OCI-LY1 (cell line): ENCODE results near the gene SLC19A1.

ENCODE experiments used
- H2AFZ ChIP-seq: fragments of 200-600 bp; sonication (generic), shearing (Covaris generic); 2 replicates; pipeline ENCODE4 v1.6.0; 2014; ENCODE audit warnings: antibody characterized with exemption, mild to moderate bottlenecking, low read length
- H3F3A ChIP-seq: fragments of 200-600 bp; sonication (generic), shearing (Covaris generic); 2 replicates; pipeline ENCODE4 v1.6.0; 2014; ENCODE audit warnings: mild to moderate bottlenecking, antibody characterized with exemption, low read length, moderate library complexity; ENCODE audit not compliant: insufficient read depth
- H3K27ac ChIP-seq: fragments of 200-600 bp; sonication (generic); 2 replicates; pipeline ENCODE4 v1.5.1; 2014; ENCODE audit warnings: low read length, mixed run types, mild to moderate bottlenecking, low read depth; ENCODE audit not compliant: poor library complexity, severe bottlenecking
- H3K27me3 ChIP-seq: fragments of 200-600 bp; sonication (generic); 2 replicates; pipeline ENCODE4 v1.6.0; 2014; ENCODE audit warnings: antibody characterized with exemption, mild to moderate bottlenecking, low read length, moderate library complexity; ENCODE audit not compliant: insufficient read depth
- H3K36me3 ChIP-seq: fragments of 200-600 bp; sonication (generic); 2 replicates; pipeline ENCODE4 v1.6.1; 2014; ENCODE audit warnings: mild to moderate bottlenecking, antibody characterized with exemption, low read length, moderate library complexity, mixed read lengths; ENCODE audit not compliant: insufficient read depth
- H3K4me1 ChIP-seq: fragments of 200-600 bp; sonication (generic); 2 replicates; pipeline ENCODE4 v1.5.1; 2014; ENCODE audit warnings: mild to moderate bottlenecking, low read length, moderate library complexity; ENCODE audit not compliant: insufficient read depth, severe bottlenecking
- H3K4me2 ChIP-seq: fragments of 200-600 bp; sonication (generic), shearing (Covaris generic); 2 replicates; pipeline ENCODE4 v1.6.1; 2014; ENCODE audit warnings: low read length
- H3K4me3 ChIP-seq: fragments of 200-600 bp; sonication (generic); 2 replicates; pipeline ENCODE4 v1.5.1; 2014; ENCODE audit warnings: low read length, low read depth, mild to moderate bottlenecking, mixed read lengths; ENCODE audit not compliant: poor library complexity, severe bottlenecking
- H3K79me2 ChIP-seq: fragments of 200-600 bp; shearing (Covaris generic); 2 replicates; pipeline ENCODE4 v1.6.1; 2016; ENCODE audit warnings: mixed run types, low read length, mixed read lengths; ENCODE audit not compliant: insufficient read depth
- H3K9ac ChIP-seq: fragments of 200-600 bp; sonication (generic), shearing (Covaris generic); 2 replicates; pipeline ENCODE4 v1.6.1; 2014; ENCODE audit warnings: mild to moderate bottlenecking, low read length, mixed read lengths
- H3K9me2 ChIP-seq: fragments of 200-600 bp; sonication (generic), shearing (Covaris generic); 2 replicates; pipeline ENCODE4 v1.6.1; 2014; ENCODE audit warnings: low read depth, mild to moderate bottlenecking, low read length, mixed read lengths
- H3K9me3 ChIP-seq: fragments of 200-600 bp; shearing (Covaris generic); 2 replicates; pipeline ENCODE4 v1.6.1; 2014; ENCODE audit warnings: low read length, mixed read lengths
- H4K20me1 ChIP-seq: fragments of 200-600 bp; sonication (generic), shearing (Covaris generic); 2 replicates; pipeline ENCODE4 v1.6.0; 2016; ENCODE audit warnings: mild to moderate bottlenecking, low read length; ENCODE audit not compliant: insufficient read depth
- CTCF ChIP-seq: fragments of 200-600 bp; sonication (generic), shearing (Covaris generic); IDR thresholded peaks from 2 replicates; pipeline ENCODE4 v1.5.1; 2017; ENCODE audit warnings: mild to moderate bottlenecking, antibody characterized with exemption, low read length, moderate library complexity, mixed read lengths
- EZH2 ChIP-seq: fragments of 200-600 bp; sonication (generic), shearing (Covaris generic); IDR thresholded peaks from 2 replicates; pipeline ENCODE4 v1.8.0; 2017; ENCODE audit warnings: borderline replicate concordance, mixed run types, mild to moderate bottlenecking, antibody characterized with exemption, low read length, moderate library complexity, mixed read lengths

SLC19A1 gene

GRCh38 chr21:45457832-45458172, 84.4 kb downstream of the SLC19A1 start:
- H3K27ac ChIP-seq = no peak overlapping the region

GRCh38 chr21:45457161-45457831, 84.9 kb downstream of the SLC19A1 start:
- Histone ChIP-seq H2AFZ (no peak overlapping the region), H3F3A (peaks cover 8% of the 10 kb centered on the region; the same call in 1 of the 2 replicates), H3K36me3 (no peaks in the 10 kb centered on the region), H3K9me3 (no peaks in the 10 kb centered on the region), H3K27ac (no peak overlapping the region), H3K9me2 (no peaks in the 10 kb centered on the region), H3K4me1 (no peaks in the 10 kb centered on the region), H4K20me1 (no peaks in the 10 kb centered on the region), H3K9ac (no peak overlapping the region), H3K4me2 (no peak overlapping the region), H3K4me3 (no peak overlapping the region), H3K79me2 (no peaks in the 10 kb centered on the region), H3K27me3 (no peaks in the 10 kb centered on the region)
- TF ChIP-seq CTCF (no peak), EZH2 (no peak)

More at GRCh38 chr21:45457832-45458172, 84.4 kb downstream of the SLC19A1 start:
- H3K9ac ChIP-seq = no peak overlapping the region
- no peak overlapping the region for H3K4me3 ChIP-seq
- H3K27me3 ChIP-seq = no peaks in the 10 kb centered on the region
- H3K36me3 ChIP-seq = no peaks in the 10 kb centered on the region
- H4K20me1 ChIP-seq = no peaks in the 10 kb centered on the region
- no peaks in the 10 kb centered on the region for H3K9me3 ChIP-seq
- no peak overlapping the region for H2AFZ ChIP-seq
- no peaks in the 10 kb centered on the region for H3K4me1 ChIP-seq
- no peak overlapping the region for H3K4me2 ChIP-seq
- H3K9me2 ChIP-seq = no peaks in the 10 kb centered on the region
- H3F3A ChIP-seq = peaks cover 3% of the 10 kb centered on the region; the same call in 1 of the 2 replicates
- TF ChIP-seq EZH2 (no peak), CTCF (no peak)
- H3K79me2 ChIP-seq = no peaks in the 10 kb centered on the region

- Histone ChIP-seq H3K9me2 (no peaks in the 10 kb centered on the region), H3K27ac (no peak overlapping the region), H3K9ac (no peak overlapping the region), H3K36me3 (no peaks in the 10 kb centered on the region), H3F3A (peaks cover 8% of the 10 kb centered on the region; the same call in 1 of the 2 replicates), H3K4me1 (no peaks in the 10 kb centered on the region), H4K20me1 (no peaks in the 10 kb centered on the region), H3K79me2 (no peaks in the 10 kb centered on the region), H3K4me2 (no peak overlapping the region), H3K27me3 (no peaks in the 10 kb centered on the region), H3K4me3 (no peak overlapping the region), H2AFZ (no peak overlapping the region), H3K9me3 (no peaks in the 10 kb centered on the region)
- TF ChIP-seq EZH2 = no peak
- no peak for TF ChIP-seq CTCF
Observed at GRCh38 chr21:45456584-45457160, 85.6 kb downstream of the SLC19A1 start.
